ENCODE measurements around the gene EPHB1.

Gene EPHB1

GRCh38 chr3:134991003-134991402 is 195.9 kb downstream of the EPHB1 start:
- no peak for TF ChIP-seq CTCF (IDR thresholded peaks at IDR 0.05)
- Histone ChIP-seq H3K4me3 (ENCODE audit: low read depth in 1 of 2, low read length in 1 of 2) (no peak overlapping the region), H3K4me1 (ENCODE audit: control insufficient read depth in 1 of 2, insufficient read depth in 1 of 2, low read depth in 1 of 2, low read length in 1 of 2) (no peaks in the 10 kb centered on the region), H3K27me3 (no peaks in the 10 kb centered on the region), H3K36me3 (no peaks in the 10 kb centered on the region), H3K9me3 (no peaks in the 10 kb centered on the region), H3K27ac (no peak overlapping the region)

- Histone ChIP-seq H3K9me3 (no peaks in the 10 kb centered on the region), H3K36me3 (no peaks in the 10 kb centered on the region), H3K4me3 (ENCODE audit: low read depth in 1 of 2, low read length in 1 of 2) (no peak overlapping the region), H3K4me1 (ENCODE audit: control insufficient read depth in 1 of 2, insufficient read depth in 1 of 2, low read depth in 1 of 2, low read length in 1 of 2) (no peaks in the 10 kb centered on the region), H3K27me3 (no peaks in the 10 kb centered on the region), H3K27ac (no peak overlapping the region)
- TF ChIP-seq CTCF (IDR thresholded peaks at IDR 0.05) = no peak
Observed at GRCh38 chr3:134991472-134992010, 196.5 kb downstream of the EPHB1 start.

GRCh38 chr3:134992180-134992579 is 197.1 kb downstream of the EPHB1 start:
- H3K4me3 ChIP-seq (ENCODE audit: low read depth in 1 of 2, low read length in 1 of 2) = no peak overlapping the region
- H3K36me3 ChIP-seq = no peaks in the 10 kb centered on the region
- no peaks in the 10 kb centered on the region for H3K27me3 ChIP-seq
- no peak overlapping the region for H3K27ac ChIP-seq
- no peak for TF ChIP-seq CTCF (IDR thresholded peaks at IDR 0.05)
- no peaks in the 10 kb centered on the region for H3K9me3 ChIP-seq
- H3K4me1 ChIP-seq (ENCODE audit: control insufficient read depth in 1 of 2, insufficient read depth in 1 of 2, low read depth in 1 of 2, low read length in 1 of 2) = no peaks in the 10 kb centered on the region

GRCh38 chr3:134992586-134992985 is 197.5 kb downstream of the EPHB1 start:
- H3K4me3 ChIP-seq (ENCODE audit: low read depth in 1 of 2, low read length in 1 of 2) = no peak overlapping the region

GRCh38 chr3:134993011-134993410 is 198.0 kb downstream of the EPHB1 start:
- no peaks in the 10 kb centered on the region for H3K36me3 ChIP-seq
- no peak for TF ChIP-seq CTCF (IDR thresholded peaks at IDR 0.05)
- H3K27ac ChIP-seq = no peak overlapping the region
- no peak overlapping the region for H3K4me3 ChIP-seq (ENCODE audit: low read depth in 1 of 2, low read length in 1 of 2)
- H3K9me3 ChIP-seq = no peaks in the 10 kb centered on the region
- H3K4me1 ChIP-seq (ENCODE audit: control insufficient read depth in 1 of 2, insufficient read depth in 1 of 2, low read depth in 1 of 2, low read length in 1 of 2) = no peaks in the 10 kb centered on the region
- H3K27me3 ChIP-seq = no peaks in the 10 kb centered on the region

More at GRCh38 chr3:134992586-134992985, 197.5 kb downstream of the EPHB1 start:
- H3K27ac ChIP-seq = no peak overlapping the region
- H3K27me3 ChIP-seq = no peaks in the 10 kb centered on the region
- H3K9me3 ChIP-seq = no peaks in the 10 kb centered on the region
- no peak for TF ChIP-seq CTCF (IDR thresholded peaks at IDR 0.05)
- no peaks in the 10 kb centered on the region for H3K4me1 ChIP-seq (ENCODE audit: control insufficient read depth in 1 of 2, insufficient read depth in 1 of 2, low read depth in 1 of 2, low read length in 1 of 2)
- H3K36me3 ChIP-seq = no peaks in the 10 kb centered on the region

GRCh38 chr3:134998158-134998557 is 203.1 kb downstream of the EPHB1 start:
- TF ChIP-seq CTCF (IDR thresholded peaks at IDR 0.05) = no peak
- no peaks in the 10 kb centered on the region for H3K36me3 ChIP-seq

More at GRCh38 chr3:134998158-134998557, 203.1 kb downstream of the EPHB1 start:
- no peak overlapping the region for H3K27ac ChIP-seq
- H3K27me3 ChIP-seq = no peaks in the 10 kb centered on the region
- H3K4me1 ChIP-seq (ENCODE audit: control insufficient read depth in 1 of 2, insufficient read depth in 1 of 2, low read depth in 1 of 2, low read length in 1 of 2) = no peaks in the 10 kb centered on the region
- H3K4me3 ChIP-seq (ENCODE audit: low read depth in 1 of 2, low read length in 1 of 2) = no peak overlapping the region
- H3K9me3 ChIP-seq = no peaks in the 10 kb centered on the region

Data from neutrophil (primary cell).